A549 (cell line): ENCODE measurements around the gene ABITRAM. TPM values are rescaled to one million over a fixed set of nuclear protein-coding genes. Genes with fewer than 3 reads are reported as not detected.
"Not testable (repeated sequence)": the region's sequence is repeated elsewhere in the genome, so short reads cannot be mapped to it uniquely, and the experiment has no call there.

Experiments used
- ATAC-seq, 2 experiments: fragments of 200-7000 bp in 1 of 2; fragments of >200 bp in 1 of 2; cut with Nextera tagmentation in 1 of 2; cut with Tn5 transposase in 1 of 2; 3 replicates each; pipeline versions ENCODE4 v1.8.0 to v1.9.1; 2018 to 2020; ENCODE audit warnings: mild to moderate bottlenecking in 1 of 2, moderate library complexity in 1 of 2
- CTCF ChIA-PET: fragments of 300-600 bp; sonication (Branson Sonifier 250); formaldehyde crosslinking; extraction: SDS; loops from one replicate; lab custom pipeline; 2021; ENCODE audit warnings: antibody characterized with exemption, inconsistent platforms; lab: Yijun Ruan, JAX
- POLR2A ChIA-PET: fragments of 350-600 bp; formaldehyde crosslinking; extraction: SDS; loops from one replicate; lab custom pipeline; 2021; ENCODE audit warnings: antibody characterized with exemption, inconsistent platforms; lab: Yijun Ruan, JAX
- DNase-seq, 2 experiments: peaks; one replicate each; pipeline versions ENCODE4 v3.0.0 to v3.0.0-alpha.2; 2011 to 2016; ENCODE audit warnings: low read depth in 1 of 2, low spot score in 1 of 2
- FAIRE-seq: peaks from 2 replicates; lab custom pipeline; 2011; peaks lifted over from hg19 to GRCh38; lab: Jason Lieb, UNC
- H3K27ac ChIP-seq, 2 experiments: fragments of >200 bp; sonication (Bioruptor Twin); formaldehyde crosslinking; 3 replicates each; pipeline ENCODE4 v1.5.1; 2016 to 2017
- H3K4me1 ChIP-seq: fragments of >200 bp; sonication (Bioruptor Twin); formaldehyde crosslinking; 3 replicates; pipeline ENCODE4 v1.6.1; 2016
- H3K4me2 ChIP-seq: fragments of >200 bp; sonication (Bioruptor Twin); formaldehyde crosslinking; 3 replicates; pipeline ENCODE4 v1.6.1; 2016
- H3K4me3 ChIP-seq: fragments of >200 bp; sonication (Bioruptor Twin); formaldehyde crosslinking; 3 replicates; pipeline ENCODE4 v1.5.1; 2016
- H3K9me3 ChIP-seq: fragments of >200 bp; sonication (Bioruptor Twin); formaldehyde crosslinking; 3 replicates; pipeline ENCODE4 v1.6.1; 2016
- ATOH8 ChIP-seq: fragments of 250-450 bp; sonication (Bioruptor Pico); IDR thresholded peaks from 2 replicates; pipeline ENCODE4 v1.5.0; 2020; ENCODE audit warnings: low read depth, mild to moderate bottlenecking, moderate library complexity
- CBX8 ChIP-seq: fragments of 200-600 bp; sonication (generic); IDR thresholded peaks from 2 replicates; pipeline ENCODE4 v1.6.1; 2016
- CEBPB ChIP-seq, 2 experiments: fragments of >200 bp in 1 of 2; sonication (Bioruptor Twin) in 1 of 2; formaldehyde crosslinking in 1 of 2; IDR thresholded peaks; 2 replicates each; pipeline ENCODE4 v1.6.1; 2012 to 2016
- CHD4 ChIP-seq: fragments of 200-600 bp; sonication (generic); IDR thresholded peaks from 2 replicates; pipeline ENCODE4 v1.6.1; 2016; ENCODE audit warnings: antibody characterized with exemption, mild to moderate bottlenecking, borderline replicate concordance
- EHF ChIP-seq: fragments of 250-450 bp; sonication (Bioruptor Pico); IDR thresholded peaks from 2 replicates; pipeline ENCODE4 v1.5.0; 2020; ENCODE audit warnings: mild to moderate bottlenecking
- EP300 ChIP-seq, 2 experiments: fragments of >200 bp; sonication (Bioruptor Twin); formaldehyde crosslinking; IDR thresholded peaks; 2 replicates in 1 of 2; 3 replicates in 1 of 2; pipeline ENCODE4 v1.6.1; 2016 to 2017
- HDAC2 ChIP-seq: fragments of 200-600 bp; sonication (generic); IDR thresholded peaks from 2 replicates; pipeline ENCODE4 v1.6.1; 2016
- HEYL ChIP-seq: fragments of 250-450 bp; sonication (Bioruptor Pico); IDR thresholded peaks from 2 replicates; pipeline ENCODE4 v1.8.0; 2021; ENCODE audit warnings: mild to moderate bottlenecking, moderate library complexity
- HOXA7 ChIP-seq: fragments of 250-450 bp; sonication (Bioruptor Pico); IDR thresholded peaks from 2 replicates; pipeline ENCODE4 v1.5.0; 2020; ENCODE audit warnings: mild to moderate bottlenecking, moderate library complexity
- HOXB5 ChIP-seq: fragments of 250-450 bp; sonication (Bioruptor Pico); IDR thresholded peaks from 2 replicates; pipeline ENCODE4 v1.5.0; 2020; ENCODE audit warnings: mild to moderate bottlenecking, moderate library complexity
- JUN ChIP-seq, 2 experiments: fragments of >200 bp; sonication (Bioruptor Twin); formaldehyde crosslinking; IDR thresholded peaks; 2 replicates in 1 of 2; 3 replicates in 1 of 2; pipeline ENCODE4 v1.6.1; 2016 to 2017
- JUNB ChIP-seq: fragments of >200 bp; sonication (Bioruptor Twin); formaldehyde crosslinking; IDR thresholded peaks from 2 replicates; pipeline ENCODE4 v1.6.1; 2016
- KDM5A ChIP-seq: fragments of 200-600 bp; sonication (generic); IDR thresholded peaks from 2 replicates; pipeline ENCODE4 v1.6.1; 2016; ENCODE audit warnings: antibody characterized with exemption, mild to moderate bottlenecking
- MAFK ChIP-seq: fragments of 450-650 bp; IDR thresholded peaks from 2 replicates; pipeline ENCODE4 v1.6.1; 2014; ENCODE audit not compliant: partially characterized antibody
- MAZ ChIP-seq: fragments of 150-350 bp; IDR thresholded peaks from 2 replicates; pipeline ENCODE4 v1.6.1; 2014; ENCODE audit warnings: antibody characterized with exemption, low read depth, low read length, borderline replicate concordance
- PBX3 ChIP-seq: IDR thresholded peaks from 2 replicates; pipeline ENCODE4 v1.6.1; 2012
- POLR2A ChIP-seq: IDR thresholded peaks from 2 replicates; pipeline ENCODE4 v1.6.1; 2012; ENCODE audit warnings: mild to moderate bottlenecking, low read length
- RARB ChIP-seq: fragments of 250-450 bp; sonication (Bioruptor Pico); IDR thresholded peaks from 2 replicates; pipeline ENCODE4 v1.8.0; 2021; ENCODE audit warnings: mild to moderate bottlenecking, moderate library complexity
- RCOR1 ChIP-seq: fragments of 150-350 bp; IDR thresholded peaks from 2 replicates; pipeline ENCODE4 v1.6.1; 2014; ENCODE audit warnings: antibody characterized with exemption, low read length, low read depth
- RNF2 ChIP-seq: fragments of 200-600 bp; sonication (generic); IDR thresholded peaks from 2 replicates; pipeline ENCODE4 v1.6.1; 2016; ENCODE audit warnings: low read depth, mild to moderate bottlenecking, antibody characterized with exemption, moderate library complexity, borderline replicate concordance
- SMC3 ChIP-seq: fragments of >200 bp; sonication (Bioruptor Twin); formaldehyde crosslinking; IDR thresholded peaks from 3 replicates; pipeline ENCODE4 v1.6.1; 2018; ENCODE audit warnings: inconsistent platforms
- SREBF2 ChIP-seq: fragments of 450-650 bp; IDR thresholded peaks from 2 replicates; pipeline ENCODE4 v1.6.1; 2014; ENCODE audit warnings: mild to moderate bottlenecking, moderate library complexity
- TFCP2L1 ChIP-seq: fragments of 250-450 bp; sonication (Bioruptor Pico); IDR thresholded peaks from 2 replicates; pipeline ENCODE4 v1.5.0; 2021; ENCODE audit warnings: mild to moderate bottlenecking
- ZC3H11A ChIP-seq: fragments of 450-650 bp; IDR thresholded peaks from 2 replicates; pipeline ENCODE4 v1.6.1; 2014; ENCODE audit warnings: antibody characterized with exemption, mild to moderate bottlenecking
- ZFP36 ChIP-seq: fragments of 450-650 bp; IDR thresholded peaks from 2 replicates; pipeline ENCODE4 v1.6.1; 2014; ENCODE audit warnings: borderline replicate concordance; ENCODE audit not compliant: partially characterized antibody
- ZNF302 ChIP-seq: fragments of 250-450 bp; sonication (Bioruptor Pico); IDR thresholded peaks from 2 replicates; pipeline ENCODE4 v1.9.0; 2021; ENCODE audit warnings: inconsistent platforms, mild to moderate bottlenecking, moderate library complexity
- WGBS: methylation state at CpG from one replicate; pipeline ENCODE4 v1.1.6; 2017; ENCODE audit errors: missing lambda C conversion rate; 5-methylcytosine and 5-hydroxymethylcytosine counted together
- polyA plus RNA-seq, 4 experiments: library from polyadenylated mRNA; depleted of rRNA in 3 of 4; stranded (reverse); fragments of >200 nt; fragmentation: RNase III in 1 of 4; extraction: RNeasy Plus Mini Kit Qiagen cat#74134 plus additional on column Dnase treatment in 1 of 4; gene quantifications; 2 replicates in 3 of 4; 3 replicates in 1 of 4; pipeline ENCODE4 v1.2.3, GENCODE V29; 2011 to 2017

ABITRAM gene
- polyA plus RNA-seq, 2 of the 4 experiments (the other 2 are of a cell fraction): 18.7 to 38.2 TPM

DNA sequence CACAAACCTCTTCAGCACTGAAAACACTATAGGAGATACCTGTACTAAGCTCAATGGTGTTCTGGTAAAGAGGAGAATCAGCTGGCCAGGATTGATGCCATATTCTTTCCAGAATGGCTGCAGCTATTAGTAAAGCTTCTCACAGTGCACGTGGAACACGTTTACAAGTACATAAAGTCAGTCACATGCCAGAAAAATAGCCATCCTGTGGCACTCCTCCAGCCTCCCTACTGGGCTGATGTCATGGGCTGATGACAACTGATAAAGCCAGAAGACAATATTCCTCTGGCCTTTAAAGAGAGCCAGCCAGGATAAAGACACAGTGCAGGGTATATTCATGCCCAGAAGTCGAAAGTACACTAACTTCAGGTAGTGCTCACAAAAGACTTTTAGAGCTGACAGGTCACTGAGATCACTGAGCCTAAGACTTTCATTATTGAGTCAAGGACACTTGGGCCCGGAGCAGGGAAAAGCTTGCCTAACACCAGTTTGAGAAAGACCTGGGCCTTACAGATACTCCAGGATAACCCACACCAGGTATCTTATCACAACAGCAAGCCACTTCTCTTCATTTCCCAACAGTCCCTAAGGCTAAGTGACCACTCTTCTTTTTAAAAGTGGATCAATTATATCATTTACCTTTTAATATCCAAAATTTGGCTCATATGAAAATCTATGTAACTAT lies 29.4 kb downstream of the ABITRAM start:
- no peaks in the 10 kb centered on the region for H3K4me1 ChIP-seq
- no peak for ATAC-seq
- WGBS: 77% methylated on average over 4 of the region's 4 CpGs
- TF ChIP-seq KDM5A (no peak), HEYL (no peak), POLR2A (no peak), ATOH8 (CRISPR knock-in tag) (no peak), SMC3 (no peak), HDAC2 (no peak), CEBPB (IDR thresholded peaks at IDR 0.05) (no peak), HOXB5 (CRISPR knock-in tag) (no peak), TFCP2L1 (CRISPR knock-in tag) (no peak), CHD4 (no peak), ZNF302 (no peak)
- TF ChIP-seq, all 56 proteins: peak for 0
- H3K4me2 ChIP-seq: no peak overlapping the region
- ChIA-PET POLR2A (no interaction called here), CTCF (interaction anchor here (1.1 to 2.9 kb wide), 3 partner anchors 10 to 13 kb away, joined by 3 to 13 read pairs (median 5); no protein-coding TSS in a partner anchor)
- no peaks in the 10 kb centered on the region for H3K9me3 ChIP-seq
- H3K4me3 ChIP-seq: no peak overlapping the region
- DNase-seq: no peak
- no peak overlapping the region for H3K27ac ChIP-seq
- FAIRE-seq: no peak

DNA sequence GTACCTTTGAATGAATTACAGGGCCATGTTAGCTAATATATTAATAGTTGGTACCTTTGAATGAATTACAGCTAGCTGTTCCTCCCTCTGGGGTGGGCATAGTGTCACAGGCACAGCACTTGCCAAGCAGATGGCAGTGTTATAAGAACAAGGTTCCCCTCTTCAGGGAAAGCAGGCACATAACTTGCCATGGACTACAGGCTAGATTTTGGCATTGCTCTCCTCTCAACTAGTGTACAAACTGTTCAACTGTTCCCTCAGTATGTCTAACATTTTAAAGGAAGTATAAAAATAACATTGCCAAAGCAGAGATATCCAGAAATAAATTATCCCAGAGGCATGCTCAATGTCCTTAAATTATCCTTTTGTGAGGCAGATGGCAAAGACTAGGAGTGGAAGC lies 33.7 kb downstream of the ABITRAM start:
- no peak for ATAC-seq
- no peaks in the 10 kb centered on the region for H3K9me3 ChIP-seq
- FAIRE-seq: no peak
- H3K4me2 ChIP-seq: no peak overlapping the region
- H3K4me3 ChIP-seq: no peak overlapping the region
- CTCF ChIA-PET: interaction anchor here (2.2 kb wide), 1 partner anchor 13 kb away, joined by 11 read pairs; no protein-coding TSS in a partner anchor
- no peak for TF ChIP-seq MAZ
- no peak for TF ChIP-seq HOXA7
- no peak for TF ChIP-seq HEYL
- no peak for DNase-seq
- POLR2A ChIA-PET: no interaction called here
- no peak overlapping the region for H3K27ac ChIP-seq
- no peaks in the 10 kb centered on the region for H3K4me1 ChIP-seq

- POLR2A ChIA-PET, H3K4me2 ChIP-seq, H3K9me3 ChIP-seq, FAIRE-seq, DNase-seq, H3K27ac ChIP-seq, H3K4me3 ChIP-seq, ATAC-seq, H3K4me1 ChIP-seq: not testable (repeated sequence)
- 100% methylated on average over 2 of the region's 2 CpGs for WGBS
- CTCF ChIA-PET: interaction anchor here (1.0 to 1.2 kb wide), 2 partner anchors 20 to 212 kb away, joined by 4 to 6 read pairs; no protein-coding TSS in a partner anchor
These were observed 37.2 kb downstream of the ABITRAM start for GRCh38 chr9:108971392-108971791.

DNA sequence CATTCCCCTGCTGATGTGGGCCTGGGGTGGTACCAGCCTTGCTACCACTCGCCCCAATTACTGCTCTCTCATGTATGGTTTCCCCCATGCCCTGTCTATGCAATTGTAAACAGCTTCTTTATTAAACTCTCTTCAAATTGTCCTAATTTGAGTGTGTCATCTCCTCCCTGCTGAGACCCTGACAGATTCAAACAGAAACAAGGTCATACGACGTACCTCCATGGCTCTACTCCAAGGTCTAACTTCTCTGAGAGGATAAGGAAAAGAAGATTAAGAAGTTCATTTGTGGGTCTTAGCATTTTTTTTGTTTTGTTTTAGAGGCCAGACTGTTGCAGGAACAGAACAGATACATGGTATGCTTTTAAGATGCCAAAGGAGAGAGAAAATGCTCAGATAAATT lies 38.0 kb downstream of the ABITRAM start:
- CTCF ChIA-PET: no interaction called here
- no peak for ATAC-seq

More for the DNA sequence above, 38.0 kb downstream of the ABITRAM start:
- Histone ChIP-seq H3K4me3 (no peak overlapping the region), H3K9me3 (no peaks in the 10 kb centered on the region), H3K27ac (no peak overlapping the region), H3K4me2 (no peak overlapping the region), H3K4me1 (no peaks in the 10 kb centered on the region)
- no peak for FAIRE-seq
- WGBS: 89% methylated on average over 3 of the region's 3 CpGs
- TF ChIP-seq RNF2 (no peak), ZFP36 (no peak), EP300 (IDR thresholded peaks at IDR 0.05) (no peak), ZC3H11A (no peak), RARB (no peak), JUN (IDR thresholded peaks at IDR 0.05) (no peak), HOXA7 (no peak), SREBF2 (no peak), PBX3 (no peak), CBX8 (no peak), MAFK (no peak), EHF (CRISPR knock-in tag) (no peak), RCOR1 (no peak), JUNB (no peak)
- POLR2A ChIA-PET: no interaction called here
- no peak for DNase-seq
